Measurements from ENCODE around the gene GLRX. TPM values are rescaled to one million over a fixed set of nuclear protein-coding genes. Genes with fewer than 3 reads are reported as not detected.

Gene GLRX
- total RNA-seq, 2 experiments from 2014 or later, result 28.4 to 32.6 TPM

GRCh38 chr5:95798545-95798944 lies 24.0 kb downstream of the GLRX start:
- Mint-ChIP-seq H3K4me3 (no peak overlapping the region), H3K4me1 (ENCODE audit: low read depth) (no peaks in the 10 kb centered on the region), H3K27me3 (no peaks in the 10 kb centered on the region), H3K9me3 (no peaks in the 10 kb centered on the region), H3K27ac (no peak overlapping the region), H3K36me3 (ENCODE audit: low read depth) (no peaks in the 10 kb centered on the region)
- ChIA-PET POLR2A (no interaction called here), CTCF (interaction anchor here (1.2 to 1.9 kb wide), 2 partner anchors 10 to 17 kb away, joined by 4 to 7 read pairs; no protein-coding TSS in a partner anchor)
- intact Hi-C loops (cut with micrococcal nuclease), result no loop called here
- TF ChIP-seq CTCF (IDR thresholded peaks at IDR 0.05), result no peak
- DNase-seq (no peak), ATAC-seq (no peak)

- intact Hi-C loops (cut with micrococcal nuclease), result no loop called here
- no peak for ATAC-seq
- no peak overlapping the region for H3K27ac Mint-ChIP-seq
- DNase-seq, result no peak
- H3K4me1 Mint-ChIP-seq (ENCODE audit: low read depth), result no peaks in the 10 kb centered on the region
- no peak for TF ChIP-seq CTCF (IDR thresholded peaks at IDR 0.05)
- H3K9me3 Mint-ChIP-seq, result no peaks in the 10 kb centered on the region
- no peak overlapping the region for H3K4me3 Mint-ChIP-seq
- H3K27me3 Mint-ChIP-seq, result no peaks in the 10 kb centered on the region
- ChIA-PET CTCF (interaction anchor here (1.9 to 3.1 kb wide), 2 partner anchors 17 kb away, joined by 7 to 22 read pairs; no protein-coding TSS in a partner anchor), POLR2A (no interaction called here)
- no peaks in the 10 kb centered on the region for H3K36me3 Mint-ChIP-seq (ENCODE audit: low read depth)
Observed at GRCh38 chr5:95798048-95798447, 24.5 kb downstream of the GLRX start.

- TF ChIP-seq CTCF (IDR thresholded peaks at IDR 0.05), result no peak
Observed at GRCh38 chr5:95797301-95797700, 25.2 kb downstream of the GLRX start.

GRCh38 chr5:95794070-95794516 lies 28.4 kb downstream of the GLRX start:
- Mint-ChIP-seq H3K27me3 (no peaks in the 10 kb centered on the region), H3K36me3 (ENCODE audit: low read depth) (no peaks in the 10 kb centered on the region), H3K4me3 (no peak overlapping the region), H3K4me1 (ENCODE audit: low read depth) (no peaks in the 10 kb centered on the region), H3K27ac (no peak overlapping the region), H3K9me3 (no peaks in the 10 kb centered on the region)
- intact Hi-C loops (cut with micrococcal nuclease), result no loop called here
- POLR2A ChIA-PET, result no interaction called here
- CTCF ChIA-PET, result interaction anchor here (1.1 to 5.2 kb wide), 2 partner anchors 10 to 12 kb away, joined by 3 to 72 read pairs; no protein-coding TSS in a partner anchor
- DNase-seq (no peak), ATAC-seq (no peak)
- no peak for TF ChIP-seq CTCF (IDR thresholded peaks at IDR 0.05)

More at GRCh38 chr5:95797301-95797700, 25.2 kb downstream of the GLRX start:
- Mint-ChIP-seq H3K4me3 (no peak overlapping the region), H3K27ac (no peak overlapping the region), H3K27me3 (no peaks in the 10 kb centered on the region), H3K4me1 (ENCODE audit: low read depth) (no peaks in the 10 kb centered on the region), H3K9me3 (no peaks in the 10 kb centered on the region), H3K36me3 (ENCODE audit: low read depth) (no peaks in the 10 kb centered on the region)
- ChIA-PET POLR2A (interaction anchor here (0.5 kb wide), 1 partner anchor 100 kb away, joined by 3 read pairs; no protein-coding TSS in a partner anchor), CTCF (interaction anchor here (3.1 kb wide), 1 partner anchor 17 kb away, joined by 22 read pairs; no protein-coding TSS in a partner anchor)
- ATAC-seq (no peak), DNase-seq (no peak)
- intact Hi-C loops (cut with micrococcal nuclease), result no loop called here

- intact Hi-C loops (cut with micrococcal nuclease), result no loop called here
- no peak overlapping the region for H3K4me3 Mint-ChIP-seq
- no peak for TF ChIP-seq CTCF (IDR thresholded peaks at IDR 0.05)
- no peak for DNase-seq
- no peaks in the 10 kb centered on the region for H3K9me3 Mint-ChIP-seq
- H3K27ac Mint-ChIP-seq, result no peak overlapping the region
- ChIA-PET CTCF (interaction anchor here (1.3 to 15.6 kb wide), 5 partner anchors 10 to 128 kb away, joined by 3 to 628 read pairs (median 3); no protein-coding TSS in a partner anchor), POLR2A (interaction anchor here (0.8 kb wide), 1 partner anchor 29 kb away, joined by 6 read pairs; no protein-coding TSS in a partner anchor)
- H3K36me3 Mint-ChIP-seq (ENCODE audit: low read depth), result no peaks in the 10 kb centered on the region
- ATAC-seq, result no peak
- H3K27me3 Mint-ChIP-seq, result no peaks in the 10 kb centered on the region
- H3K4me1 Mint-ChIP-seq (ENCODE audit: low read depth), result no peaks in the 10 kb centered on the region
Observed at GRCh38 chr5:95791751-95792150, 30.8 kb downstream of the GLRX start.
